NCI-H1105 (cell line): Measurements from ENCODE around the gene ATXN2.
"Not testable (repeated sequence)": the region's sequence is repeated elsewhere in the genome, so short reads cannot be mapped to it uniquely, and the experiment has no call there.

ENCODE experiments used
- DNase-seq: peaks from one replicate; lab custom pipeline; 2025; lab: John Stamatoyannopoulos, UW

Gene ATXN2

GRCh38 chr12:111570084-111570961 lies 28.8 kb downstream of the ATXN2 start:
- DNase-seq: no peak

GRCh38 chr12:111569363-111570083 lies 29.6 kb downstream of the ATXN2 start:
- no peak for DNase-seq

- DNase-seq: not testable (repeated sequence)
Observed at GRCh38 chr12:111560844-111561243, 38.3 kb downstream of the ATXN2 start.

GRCh38 chr12:111558107-111558376 lies 41.1 kb downstream of the ATXN2 start:
- no peak for DNase-seq

- DNase-seq: no peak
Observed at GRCh38 chr12:111557271-111558106, 41.6 kb downstream of the ATXN2 start.

GRCh38 chr12:111556676-111557075 lies 42.4 kb downstream of the ATXN2 start:
- no peak for DNase-seq

- not testable (repeated sequence) for DNase-seq
Observed at GRCh38 chr12:111555313-111555712, 43.8 kb downstream of the ATXN2 start.

GRCh38 chr12:111546758-111547383 lies 52.2 kb downstream of the ATXN2 start:
- DNase-seq: no peak

GRCh38 chr12:111546171-111546570 lies 52.9 kb downstream of the ATXN2 start:
- no peak for DNase-seq

GRCh38 chr12:111544032-111544431 lies 55.1 kb downstream of the ATXN2 start:
- no peak for DNase-seq

- no peak for DNase-seq
Observed at GRCh38 chr12:111532751-111533150, 66.4 kb downstream of the ATXN2 start.

- peak; percentile 9 for DNase-seq
Observed at GRCh38 chr12:111529424-111530368, 69.4 kb downstream of the ATXN2 start.

- DNase-seq: no peak
Observed at GRCh38 chr12:111523587-111524167, 75.4 kb downstream of the ATXN2 start.

- DNase-seq: no peak
Observed at GRCh38 chr12:111521801-111522200, 77.3 kb downstream of the ATXN2 start.

- no peak for DNase-seq
Observed at GRCh38 chr12:111519937-111520336, 79.2 kb downstream of the ATXN2 start.

GRCh38 chr12:111519083-111519482 lies 80.0 kb downstream of the ATXN2 start:
- no peak for DNase-seq

GRCh38 chr12:111507719-111508118 lies 91.4 kb downstream of the ATXN2 start:
- DNase-seq: not testable (repeated sequence)

- DNase-seq: not testable (repeated sequence)
Observed at GRCh38 chr12:111507258-111507657, 91.9 kb downstream of the ATXN2 start.

GRCh38 chr12:111506260-111506659 lies 92.9 kb downstream of the ATXN2 start:
- DNase-seq: no peak

- no peak for DNase-seq
Observed at GRCh38 chr12:111505601-111506036, 93.5 kb downstream of the ATXN2 start.
